Prostate gland (tissue), 2 donors: ENCODE measurements around the gene DLGAP1.

Experiments
- POLR2A ChIP-seq: fragments of 450-650 bp; IDR thresholded peaks from one replicate; pipeline ENCODE4 v1.6.1; 2016; ENCODE audit warnings: antibody characterized with exemption, mild to moderate bottlenecking
- POLR2AphosphoS5 ChIP-seq: sonication (generic); formaldehyde crosslinking; IDR thresholded peaks from one replicate; pipeline ENCODE4 v1.6.1; 2017; ENCODE audit warnings: antibody characterized with exemption
- TF ChIP-seq, protein P1 (sequence below), 4 experiments: fragments of 200-600 bp in 2 of 4; fragments of 450-650 bp in 2 of 4; sonication (generic) in 2 of 4; IDR thresholded peaks; 1 replicate in 3 of 4; 2 replicates in 1 of 4; pipeline ENCODE4 v1.5.1; 2016 to 2019; ENCODE audit warnings: antibody characterized with exemption in 4 of 4, mild to moderate bottlenecking in 2 of 4, moderate library complexity in 2 of 4

DNA sequence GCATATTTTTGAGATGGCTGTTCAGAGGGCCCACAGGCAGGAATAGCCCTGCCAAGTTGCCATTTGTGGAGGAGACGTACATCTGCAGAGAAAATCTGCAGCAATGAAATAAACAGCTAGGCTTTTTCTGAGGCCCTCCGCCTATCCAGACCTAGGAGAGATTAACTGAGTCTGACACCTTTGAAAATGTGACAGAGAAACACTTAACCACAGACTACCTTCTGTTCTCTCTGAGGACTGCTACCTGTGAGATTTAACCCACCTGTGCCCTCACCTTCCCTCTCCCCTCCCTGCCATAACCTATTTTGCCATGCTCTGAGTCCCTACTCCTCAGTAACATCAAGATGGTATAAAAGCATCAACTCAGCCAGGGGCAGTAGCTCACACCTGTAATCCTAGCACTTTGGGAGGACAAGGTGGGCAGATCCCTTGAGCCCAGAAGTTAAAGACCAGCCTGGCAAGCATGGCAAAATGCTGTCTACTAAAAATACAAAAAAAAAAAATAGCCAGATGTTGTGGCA, 844.9 kb downstream of the DLGAP1 start:
- TF ChIP-seq POLR2A (no peak), POLR2AphosphoS5 (no peak)
- TF ChIP-seq, protein P1, sequence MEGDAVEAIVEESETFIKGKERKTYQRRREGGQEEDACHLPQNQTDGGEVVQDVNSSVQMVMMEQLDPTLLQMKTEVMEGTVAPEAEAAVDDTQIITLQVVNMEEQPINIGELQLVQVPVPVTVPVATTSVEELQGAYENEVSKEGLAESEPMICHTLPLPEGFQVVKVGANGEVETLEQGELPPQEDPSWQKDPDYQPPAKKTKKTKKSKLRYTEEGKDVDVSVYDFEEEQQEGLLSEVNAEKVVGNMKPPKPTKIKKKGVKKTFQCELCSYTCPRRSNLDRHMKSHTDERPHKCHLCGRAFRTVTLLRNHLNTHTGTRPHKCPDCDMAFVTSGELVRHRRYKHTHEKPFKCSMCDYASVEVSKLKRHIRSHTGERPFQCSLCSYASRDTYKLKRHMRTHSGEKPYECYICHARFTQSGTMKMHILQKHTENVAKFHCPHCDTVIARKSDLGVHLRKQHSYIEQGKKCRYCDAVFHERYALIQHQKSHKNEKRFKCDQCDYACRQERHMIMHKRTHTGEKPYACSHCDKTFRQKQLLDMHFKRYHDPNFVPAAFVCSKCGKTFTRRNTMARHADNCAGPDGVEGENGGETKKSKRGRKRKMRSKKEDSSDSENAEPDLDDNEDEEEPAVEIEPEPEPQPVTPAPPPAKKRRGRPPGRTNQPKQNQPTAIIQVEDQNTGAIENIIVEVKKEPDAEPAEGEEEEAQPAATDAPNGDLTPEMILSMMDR (IDR thresholded peaks at IDR 0.05), result no peak
